T follicular helper cell (primary cell): ENCODE results near the gene STEAP2.

Experiments
- DNase-seq: peaks from one replicate; pipeline ENCODE4 v3.0.0-alpha.2; 2020; ENCODE audit warnings: low read depth

The STEAP2 gene

DNA sequence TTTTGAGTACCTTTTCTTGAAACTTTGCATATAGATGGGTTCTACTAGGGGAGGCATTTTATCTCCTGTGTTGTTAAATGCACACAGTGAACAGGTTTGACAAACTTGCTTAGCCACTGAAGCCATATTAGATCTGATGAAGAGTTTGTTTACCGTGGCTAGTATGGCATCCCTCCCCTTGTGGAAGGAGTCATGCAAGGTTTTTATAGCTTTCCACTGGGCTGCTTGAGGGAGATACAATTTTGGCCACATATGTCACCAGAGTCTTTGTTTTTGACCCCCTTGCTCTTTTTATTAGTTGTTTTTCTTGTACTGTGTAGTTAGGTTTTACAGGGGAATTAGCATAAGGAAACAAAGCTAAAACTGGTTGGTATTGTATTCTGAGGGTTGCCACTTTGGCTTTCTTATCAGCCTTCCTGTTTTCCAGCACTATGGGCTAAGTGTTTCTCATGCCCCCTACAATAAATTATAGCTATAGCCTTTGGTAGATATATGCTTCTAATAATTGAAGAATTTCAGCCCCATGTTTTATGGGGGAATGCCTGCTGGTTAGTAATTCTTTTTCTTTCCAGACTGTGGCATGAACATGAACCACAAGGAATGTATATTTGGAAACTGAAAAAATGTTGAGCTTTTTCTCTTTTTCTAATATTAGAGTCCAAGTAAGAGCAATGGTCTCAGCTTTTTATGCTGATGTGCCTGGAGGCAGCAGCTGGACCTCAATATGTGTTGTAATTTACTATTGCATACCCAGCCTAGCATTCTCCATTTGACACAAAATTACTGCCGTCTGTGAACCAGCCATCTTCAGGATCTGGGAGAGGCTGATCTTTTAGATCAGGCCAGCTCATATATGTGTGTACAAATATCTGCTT, 18.4 kb upstream of the STEAP2 start:
- DNase-seq = no peak

DNA sequence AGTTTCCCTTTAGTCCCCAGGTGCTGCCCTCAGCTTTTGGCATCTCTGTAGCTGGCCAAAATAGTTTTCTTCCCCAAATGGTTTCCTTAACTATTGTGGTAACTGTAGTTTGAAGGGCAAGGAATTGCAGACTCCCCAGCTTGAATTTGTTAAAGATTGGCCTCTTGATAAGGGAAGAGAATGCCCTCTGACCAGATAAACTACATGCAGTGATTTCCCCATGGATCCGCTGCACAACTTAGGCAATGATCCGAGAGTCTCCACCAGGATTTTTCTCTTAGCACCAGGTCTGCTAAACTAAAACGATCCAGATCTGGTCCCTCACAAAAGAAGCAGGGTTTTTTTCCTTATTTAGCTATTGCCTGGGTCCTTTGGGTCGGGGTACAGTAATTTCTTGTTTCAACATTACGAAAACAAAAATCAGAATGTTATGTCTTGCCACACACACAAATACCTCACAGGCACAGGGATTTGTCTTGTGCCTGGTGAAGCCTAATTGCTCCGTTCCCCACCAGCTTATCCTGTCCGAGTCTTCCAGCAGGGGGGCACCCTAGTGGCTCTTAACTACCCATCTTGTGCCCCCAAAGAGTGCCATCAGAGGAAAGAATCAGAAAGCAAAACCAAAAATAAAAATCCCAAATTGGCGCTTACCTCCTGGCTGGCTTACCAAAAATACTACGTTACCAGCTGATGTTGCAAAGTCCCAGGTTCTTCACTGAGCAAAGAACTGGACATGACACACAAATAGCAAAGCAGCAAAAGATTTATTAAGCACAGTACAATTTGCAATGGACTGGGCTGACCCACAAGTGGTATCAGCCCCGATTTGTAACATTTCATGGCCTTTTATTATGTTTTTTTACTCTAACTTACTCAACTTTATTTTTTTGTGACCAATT, 16.4 kb upstream of the STEAP2 start:
- DNase-seq = no peak

DNA sequence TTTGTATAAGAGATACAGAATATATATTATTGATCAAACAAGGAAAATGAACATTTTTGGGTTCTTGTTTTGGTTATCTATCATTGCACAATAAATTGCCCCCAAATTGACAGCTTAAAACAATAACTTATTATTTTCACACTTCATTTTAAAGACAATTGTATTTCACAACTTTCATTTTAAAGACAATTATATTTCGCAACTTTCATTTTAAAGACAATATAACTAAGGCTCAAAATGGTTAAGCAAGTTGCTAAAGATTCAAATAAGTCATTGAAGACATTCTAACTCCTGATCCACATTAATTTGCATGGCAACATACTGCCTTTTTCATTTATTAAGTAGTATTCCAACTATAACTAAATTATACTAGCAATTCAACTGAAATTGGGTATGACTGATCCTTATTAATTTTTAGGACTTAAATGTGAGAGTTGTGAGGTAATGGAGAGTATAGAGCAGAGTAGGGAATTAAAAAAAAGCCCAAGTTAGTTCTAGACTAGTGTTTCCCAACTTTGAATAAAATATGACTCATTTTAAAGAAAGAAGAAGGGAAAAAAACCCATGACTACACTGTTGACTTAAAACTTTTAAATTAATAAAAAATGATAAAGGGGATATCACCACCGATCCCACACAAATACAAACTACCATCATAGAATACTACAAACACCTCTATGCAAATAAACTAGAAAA, 9.9 kb upstream of the STEAP2 start:
- no peak for DNase-seq

DNA sequence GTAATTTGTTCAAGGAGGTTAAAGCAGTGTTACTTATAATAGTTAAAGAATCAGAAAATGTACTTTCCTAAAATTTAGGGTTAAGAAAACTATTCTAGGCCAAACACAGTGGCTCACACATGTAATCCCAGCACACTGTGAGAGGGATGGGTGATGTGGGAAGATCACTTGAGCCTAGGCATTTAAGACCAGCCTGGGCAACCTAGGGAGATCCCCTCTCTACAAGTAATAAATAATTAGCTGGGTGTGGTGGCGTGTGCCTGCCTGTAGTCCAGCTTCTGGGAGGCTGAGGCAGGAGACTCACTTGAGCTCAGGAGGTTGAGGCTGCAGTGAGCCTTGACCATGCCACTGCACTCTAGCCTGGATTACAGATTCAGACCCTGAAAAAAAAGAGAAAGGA, 3.6 kb upstream of the STEAP2 start:
- DNase-seq = no peak

DNA sequence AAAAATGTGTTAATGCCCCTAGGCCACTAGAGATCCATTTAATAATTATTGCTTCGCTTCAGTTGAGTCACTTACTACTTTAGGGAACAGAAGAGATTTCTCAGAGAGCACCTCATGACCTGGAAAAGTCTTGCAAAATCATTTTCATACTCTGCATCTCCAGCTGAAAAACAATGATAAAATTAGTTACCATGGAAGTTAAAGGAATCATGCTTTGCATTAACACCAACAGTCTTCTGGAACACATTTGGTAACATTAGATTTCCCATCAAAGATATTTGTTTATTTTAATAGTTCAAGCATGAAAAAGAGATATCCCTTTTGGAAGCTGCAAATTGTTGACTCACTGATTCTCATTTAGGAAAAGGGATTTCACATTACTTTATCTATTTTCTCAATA, 1.8 kb upstream of the STEAP2 start:
- DNase-seq = no peak

DNA sequence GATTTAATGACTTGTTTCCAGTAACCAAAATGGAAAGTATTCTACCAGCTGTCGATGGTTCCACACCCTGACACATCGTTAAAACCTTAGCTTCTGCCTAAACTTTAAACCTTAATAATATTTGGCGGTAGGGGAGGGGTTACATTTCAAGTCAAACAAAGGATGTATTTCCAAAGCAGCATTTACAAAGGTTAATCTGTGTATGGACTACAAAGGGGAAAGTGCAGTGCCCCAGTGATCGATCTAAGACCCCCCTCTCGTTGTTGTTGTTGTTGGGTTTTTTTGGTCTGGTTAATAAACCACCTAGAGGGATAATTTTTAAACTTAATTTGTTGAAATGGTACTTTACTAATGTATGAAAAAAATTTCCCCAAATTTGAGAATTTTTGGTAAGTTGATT, 1.1 kb upstream of the STEAP2 start:
- no peak for DNase-seq

DNA sequence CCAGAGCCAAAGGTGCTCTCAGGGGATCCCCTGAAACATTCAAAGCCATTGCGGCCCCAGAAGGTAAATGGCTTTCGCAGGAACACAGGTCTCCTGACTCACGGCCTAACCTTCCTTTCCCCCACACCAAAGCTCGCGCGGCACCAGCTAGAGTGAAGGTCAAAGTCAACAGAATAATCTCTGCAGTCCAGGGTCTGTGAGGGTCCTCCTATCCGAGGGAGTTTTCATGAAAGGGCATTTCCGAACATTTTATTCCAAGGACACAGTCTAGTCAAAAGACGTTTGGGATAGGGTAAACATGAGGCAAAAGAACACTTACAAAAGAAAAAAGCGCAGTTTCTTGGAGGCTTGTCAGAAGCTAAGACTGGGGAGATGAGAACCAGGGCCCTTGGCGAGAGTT, 559 bp upstream of the STEAP2 start:
- no peak for DNase-seq

DNA sequence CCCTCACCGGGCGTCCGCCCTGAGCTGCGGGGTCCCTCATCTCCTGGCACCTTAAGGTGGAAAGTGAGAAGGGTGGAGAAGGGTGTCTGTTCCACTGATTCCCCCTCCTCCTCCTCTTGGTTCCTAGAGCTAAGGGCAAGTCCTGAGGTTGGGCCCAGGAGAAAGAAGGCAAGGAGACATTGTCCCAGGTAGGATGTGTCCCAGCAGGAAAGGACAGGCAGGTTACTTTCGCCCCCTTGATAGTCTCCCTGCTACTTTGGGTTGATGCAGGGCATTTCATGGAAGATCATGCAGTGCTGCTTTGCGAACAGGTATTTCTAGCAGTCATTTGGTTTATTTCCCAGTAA, 582 bp downstream of the STEAP2 start:
- DNase-seq = no peak

DNA sequence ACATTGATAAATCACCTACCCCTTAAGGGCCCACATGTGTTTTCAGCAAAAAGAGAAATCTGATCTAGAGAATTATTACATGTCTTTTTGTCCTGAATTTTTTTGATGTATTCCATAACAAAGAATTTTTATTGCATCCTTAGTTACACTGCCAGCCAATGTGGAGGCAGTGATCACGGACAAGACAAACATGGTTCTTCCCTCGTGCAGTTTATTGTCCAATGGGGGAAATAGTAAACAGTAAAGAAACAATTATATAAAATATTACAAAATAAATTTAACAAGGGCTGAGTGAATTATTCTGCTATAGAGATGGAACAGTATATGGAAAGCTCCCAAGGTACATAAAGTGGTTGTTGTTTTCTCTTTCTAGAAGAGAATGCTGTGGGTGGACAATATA, 2.0 kb downstream of the STEAP2 start:
- no peak for DNase-seq

DNA sequence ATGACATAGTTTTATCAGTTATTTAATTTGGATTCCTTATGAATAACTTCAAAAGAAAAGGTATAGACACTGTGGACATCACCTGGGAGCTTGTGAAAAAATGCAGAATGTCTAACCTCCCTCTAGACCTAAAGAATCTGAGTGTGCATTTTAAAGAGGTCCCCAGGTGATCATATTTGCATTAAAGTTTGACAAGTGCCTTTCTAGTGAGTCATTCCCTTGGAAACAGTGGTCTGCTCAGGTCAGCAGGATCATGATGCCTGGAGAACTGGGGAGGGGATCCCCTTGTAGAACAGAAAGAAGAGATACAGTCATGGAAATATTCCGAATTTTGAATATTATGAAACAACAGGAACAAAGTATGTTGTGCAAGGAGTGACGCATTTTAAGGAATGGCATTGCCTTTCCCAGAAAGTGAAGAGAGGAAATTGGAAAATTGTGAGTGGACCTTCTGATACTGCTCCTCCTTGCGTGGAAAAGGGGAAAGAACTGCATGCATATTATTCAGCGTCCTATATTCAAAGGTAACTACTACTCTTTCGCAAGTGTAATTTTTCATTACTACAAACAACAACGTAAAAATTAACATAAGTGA, 4.6 kb downstream of the STEAP2 start:
- no peak for DNase-seq

DNA sequence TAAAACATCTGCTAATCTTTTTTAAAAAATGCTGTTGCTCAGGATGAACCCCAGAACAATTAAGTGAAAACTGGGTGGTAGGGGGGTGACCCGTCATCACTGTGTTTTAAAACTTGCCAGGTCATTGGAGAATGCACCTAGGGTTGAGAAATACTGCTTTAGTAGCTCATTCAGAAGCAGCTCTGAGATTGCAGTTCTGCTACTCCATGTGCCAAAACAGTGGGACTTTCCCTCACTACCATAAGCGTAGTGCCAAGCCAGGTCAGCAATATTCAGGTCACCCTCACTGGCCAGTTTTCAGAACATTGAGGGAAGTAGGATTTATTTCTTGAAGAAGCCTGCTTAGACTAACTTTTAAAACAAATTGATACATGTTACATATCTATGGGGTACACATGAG, 5.2 kb downstream of the STEAP2 start:
- DNase-seq = no peak

DNA sequence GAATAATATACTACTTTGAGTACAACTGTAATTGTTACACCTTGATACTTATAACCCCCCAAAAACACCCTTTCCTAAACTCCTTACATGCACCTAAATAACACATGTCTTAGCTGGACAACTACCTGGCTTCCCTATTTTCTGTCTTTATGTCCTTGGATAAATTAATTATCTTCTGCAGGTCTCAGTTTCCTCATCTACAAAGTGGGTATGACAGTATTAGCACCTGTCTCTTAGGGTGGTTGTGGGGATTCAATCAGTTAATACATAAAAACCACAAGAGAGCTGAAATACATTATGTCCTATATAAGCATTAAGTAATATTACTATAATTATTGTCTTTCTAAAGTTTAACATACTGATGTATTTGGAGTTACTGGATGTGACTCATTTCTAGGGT, 10.8 kb downstream of the STEAP2 start:
- DNase-seq = no peak

DNA sequence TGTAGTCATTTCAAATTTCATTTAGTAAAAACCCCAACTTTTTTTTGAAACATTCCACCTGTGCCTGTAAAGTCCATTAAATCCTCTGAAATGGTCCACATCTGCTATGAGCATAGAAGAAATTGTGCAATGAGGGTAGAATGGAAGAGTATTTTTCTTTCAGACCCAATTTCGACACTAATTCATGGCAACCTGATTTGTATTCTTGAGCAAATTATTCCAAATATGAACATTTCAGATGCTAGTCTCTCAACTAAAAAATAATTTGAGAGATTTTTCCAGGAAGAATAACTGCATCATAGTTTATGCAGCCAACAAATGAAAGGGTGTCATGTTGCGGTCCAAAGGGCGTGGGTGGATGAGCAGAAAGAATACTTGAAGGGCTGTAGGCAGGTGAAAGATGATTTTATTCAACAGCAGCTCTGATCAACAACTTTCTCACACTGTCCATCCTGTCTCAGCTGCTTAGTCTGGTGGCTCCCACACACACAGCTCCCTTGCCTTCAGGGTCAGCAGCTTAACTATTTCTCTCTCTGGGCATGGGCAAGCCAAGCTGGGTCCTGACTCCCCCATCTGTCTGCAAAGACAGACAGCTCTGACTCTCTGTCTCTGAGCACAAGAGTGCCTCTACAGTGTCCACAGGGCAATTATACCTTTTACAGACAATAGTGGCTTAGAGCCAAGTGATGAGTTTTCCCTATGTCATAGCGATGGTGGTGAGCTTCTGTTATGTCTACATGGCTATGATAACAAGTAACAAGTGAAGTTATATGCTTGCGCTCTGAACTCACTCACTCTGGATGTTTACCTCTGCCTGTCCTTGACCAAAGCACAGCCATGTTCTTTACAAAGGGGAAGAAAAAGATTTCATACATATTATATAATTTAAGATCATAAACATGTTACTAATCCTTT, 11.5 kb downstream of the STEAP2 start:
- no peak for DNase-seq

DNA sequence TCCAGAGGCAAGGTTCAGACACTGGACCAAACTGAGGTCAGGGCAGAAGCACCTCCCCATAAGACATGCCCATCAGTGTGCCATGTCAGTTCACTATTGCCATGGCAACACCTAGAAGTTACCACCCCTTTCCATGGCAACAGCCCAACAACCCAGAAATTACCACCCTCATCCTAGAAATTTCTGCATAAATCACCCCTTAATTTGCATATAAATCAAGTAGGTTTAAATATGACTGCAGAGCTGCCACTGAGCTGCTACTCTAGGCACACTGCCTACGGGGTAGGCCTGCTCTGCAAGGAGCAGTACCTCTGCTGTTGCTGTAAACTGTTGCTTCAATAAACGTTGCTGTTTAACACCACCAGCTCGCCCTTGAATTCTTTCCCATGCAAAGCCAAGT, 12.7 kb downstream of the STEAP2 start:
- DNase-seq = no peak

DNA sequence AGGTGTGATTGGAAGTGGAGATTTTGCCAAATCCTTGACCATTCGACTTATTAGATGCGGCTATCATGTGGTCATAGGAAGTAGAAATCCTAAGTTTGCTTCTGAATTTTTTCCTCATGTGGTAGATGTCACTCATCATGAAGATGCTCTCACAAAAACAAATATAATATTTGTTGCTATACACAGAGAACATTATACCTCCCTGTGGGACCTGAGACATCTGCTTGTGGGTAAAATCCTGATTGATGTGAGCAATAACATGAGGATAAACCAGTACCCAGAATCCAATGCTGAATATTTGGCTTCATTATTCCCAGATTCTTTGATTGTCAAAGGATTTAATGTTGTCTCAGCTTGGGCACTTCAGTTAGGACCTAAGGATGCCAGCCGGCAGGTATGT, 13.6 kb downstream of the STEAP2 start:
- DNase-seq = no peak

DNA sequence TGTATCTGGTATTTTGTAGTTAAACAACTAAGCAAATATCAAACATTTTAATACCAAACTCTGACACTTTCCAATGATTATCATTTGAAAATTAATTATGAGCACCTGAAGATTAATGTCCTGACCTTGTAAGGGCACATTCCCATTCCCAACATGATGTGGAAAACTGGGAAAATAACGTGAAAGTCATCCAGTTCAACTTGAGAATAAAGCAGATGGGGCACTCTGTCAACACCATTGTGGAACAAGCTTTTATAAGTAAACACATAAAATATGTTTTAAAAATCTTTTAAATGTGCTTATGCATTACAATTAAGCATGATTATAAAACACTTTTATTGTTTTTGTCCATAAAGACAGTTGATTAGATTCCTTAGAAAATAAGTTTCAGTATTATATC, 14.1 kb downstream of the STEAP2 start:
- no peak for DNase-seq

DNA sequence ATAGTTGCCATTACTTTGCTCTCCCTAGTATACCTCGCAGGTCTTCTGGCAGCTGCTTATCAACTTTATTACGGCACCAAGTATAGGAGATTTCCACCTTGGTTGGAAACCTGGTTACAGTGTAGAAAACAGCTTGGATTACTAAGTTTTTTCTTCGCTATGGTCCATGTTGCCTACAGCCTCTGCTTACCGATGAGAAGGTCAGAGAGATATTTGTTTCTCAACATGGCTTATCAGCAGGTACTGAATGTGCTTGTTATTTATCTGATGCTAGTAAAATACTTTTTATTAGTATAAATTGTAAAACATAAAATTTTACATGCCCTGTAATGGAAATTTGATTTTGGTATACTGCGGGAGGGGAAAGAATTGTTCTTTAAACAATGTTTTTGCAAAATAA, 15.7 kb downstream of the STEAP2 start:
- DNase-seq = no peak

DNA sequence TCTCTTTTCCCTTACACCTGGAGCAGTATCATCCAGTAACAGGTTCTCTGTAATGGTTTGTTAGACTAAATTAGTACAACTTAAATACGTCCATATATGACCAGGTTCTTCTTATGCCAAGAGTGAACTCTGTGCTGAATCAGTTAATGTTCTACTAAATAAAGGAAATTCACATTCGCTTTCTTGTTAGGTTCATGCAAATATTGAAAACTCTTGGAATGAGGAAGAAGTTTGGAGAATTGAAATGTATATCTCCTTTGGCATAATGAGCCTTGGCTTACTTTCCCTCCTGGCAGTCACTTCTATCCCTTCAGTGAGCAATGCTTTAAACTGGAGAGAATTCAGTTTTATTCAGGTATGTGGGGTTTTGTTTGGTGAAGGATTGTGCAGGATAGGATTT, 18.1 kb downstream of the STEAP2 start:
- DNase-seq = no peak

DNA sequence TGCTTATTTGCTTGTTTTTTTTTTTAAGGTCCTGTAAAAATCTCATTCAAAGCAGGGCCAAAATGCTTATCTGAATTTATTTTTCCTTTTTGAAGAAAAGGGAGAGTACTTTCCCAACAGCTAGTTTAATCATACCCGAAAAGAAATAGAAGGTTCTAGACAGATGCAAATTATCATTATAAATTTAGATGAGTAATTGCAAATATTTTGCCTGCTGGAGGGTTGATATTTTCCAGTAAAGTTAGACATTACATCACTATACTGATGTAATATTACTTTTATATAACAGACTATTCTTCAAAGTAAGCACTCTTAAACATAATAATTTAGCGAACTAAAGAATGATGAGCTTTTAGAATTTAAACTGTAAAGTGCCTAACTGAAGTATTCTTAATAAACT, 19.3 kb downstream of the STEAP2 start:
- DNase-seq = no peak

DNA sequence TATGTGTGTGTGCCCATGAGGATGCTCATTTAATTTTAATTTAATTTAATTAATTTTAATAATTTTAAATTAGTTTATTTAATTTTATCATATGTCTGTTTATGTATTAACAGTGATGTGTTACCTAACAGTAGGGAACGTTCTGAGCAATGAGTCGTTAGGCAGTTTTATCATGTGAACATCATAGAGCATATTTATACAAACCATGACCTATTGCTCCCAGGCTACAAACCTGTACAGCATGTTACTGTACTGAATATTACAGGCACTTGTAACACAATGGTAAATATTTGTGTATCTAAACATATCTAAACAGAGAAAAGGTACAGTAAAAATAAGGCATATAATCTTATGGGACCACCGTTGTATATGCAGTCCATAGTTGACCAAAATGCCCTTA, 19.8 kb downstream of the STEAP2 start:
- DNase-seq = no peak

DNA sequence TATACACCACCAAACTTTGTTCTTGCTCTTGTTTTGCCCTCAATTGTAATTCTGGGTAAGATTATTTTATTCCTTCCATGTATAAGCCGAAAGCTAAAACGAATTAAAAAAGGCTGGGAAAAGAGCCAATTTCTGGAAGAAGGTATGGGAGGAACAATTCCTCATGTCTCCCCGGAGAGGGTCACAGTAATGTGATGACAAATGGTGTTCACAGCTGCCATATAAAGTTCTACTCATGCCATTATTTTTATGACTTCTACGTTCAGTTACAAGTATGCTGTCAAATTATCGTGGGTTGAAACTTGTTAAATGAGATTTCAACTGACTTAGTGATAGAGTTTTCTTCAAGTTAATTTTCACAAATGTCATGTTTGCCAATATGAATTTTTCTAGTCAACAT, 20.9 kb downstream of the STEAP2 start:
- DNase-seq = no peak
